Breast epithelium (tissue), 3 donors: ENCODE data around the gene CCDC30.

ENCODE experiments used
- CTCF ChIP-seq, 3 donors: fragments of 450-650 bp; IDR thresholded peaks; one replicate each; pipeline ENCODE4 v1.5.1; 2016 to 2017; ENCODE audit warnings: antibody characterized with exemption in 3 of 3, mild to moderate bottlenecking in 3 of 3, moderate library complexity in 3 of 3
- POLR2A ChIP-seq: fragments of 450-650 bp; IDR thresholded peaks from one replicate; pipeline ENCODE4 v1.6.1; 2016; ENCODE audit warnings: antibody characterized with exemption, mild to moderate bottlenecking, moderate library complexity

- TF ChIP-seq CTCF (IDR thresholded peaks at IDR 0.05) (no peak), POLR2A (no peak)
Observed at GRCh38 chr1:42524330-42524729, 61.2 kb downstream of the CCDC30 start.
